GM18505 (cell line): Measurements from ENCODE around the gene SCCPDH.
A peak's percentile ranks its signal among the peaks of the same experiment; 100 is the strongest.
"Not testable (repeated sequence)": the region's sequence is repeated elsewhere in the genome, so short reads cannot be mapped to it uniquely, and the experiment has no call there.

Source experiments
- ATAC-seq: cut with Tn5 transposase; IDR thresholded peaks from one replicate; pipeline ENCODE4 v1.9.1; 2021; ENCODE audit not compliant: unreplicated experiment
- POLR2A ChIP-seq: IDR thresholded peaks from 4 replicates; pipeline ENCODE4 v1.6.1; 2011; ENCODE audit warnings: borderline replicate concordance; ENCODE audit not compliant: insufficient read depth, insufficient read length; ENCODE audit errors: extremely low read depth

Gene SCCPDH

DNA sequence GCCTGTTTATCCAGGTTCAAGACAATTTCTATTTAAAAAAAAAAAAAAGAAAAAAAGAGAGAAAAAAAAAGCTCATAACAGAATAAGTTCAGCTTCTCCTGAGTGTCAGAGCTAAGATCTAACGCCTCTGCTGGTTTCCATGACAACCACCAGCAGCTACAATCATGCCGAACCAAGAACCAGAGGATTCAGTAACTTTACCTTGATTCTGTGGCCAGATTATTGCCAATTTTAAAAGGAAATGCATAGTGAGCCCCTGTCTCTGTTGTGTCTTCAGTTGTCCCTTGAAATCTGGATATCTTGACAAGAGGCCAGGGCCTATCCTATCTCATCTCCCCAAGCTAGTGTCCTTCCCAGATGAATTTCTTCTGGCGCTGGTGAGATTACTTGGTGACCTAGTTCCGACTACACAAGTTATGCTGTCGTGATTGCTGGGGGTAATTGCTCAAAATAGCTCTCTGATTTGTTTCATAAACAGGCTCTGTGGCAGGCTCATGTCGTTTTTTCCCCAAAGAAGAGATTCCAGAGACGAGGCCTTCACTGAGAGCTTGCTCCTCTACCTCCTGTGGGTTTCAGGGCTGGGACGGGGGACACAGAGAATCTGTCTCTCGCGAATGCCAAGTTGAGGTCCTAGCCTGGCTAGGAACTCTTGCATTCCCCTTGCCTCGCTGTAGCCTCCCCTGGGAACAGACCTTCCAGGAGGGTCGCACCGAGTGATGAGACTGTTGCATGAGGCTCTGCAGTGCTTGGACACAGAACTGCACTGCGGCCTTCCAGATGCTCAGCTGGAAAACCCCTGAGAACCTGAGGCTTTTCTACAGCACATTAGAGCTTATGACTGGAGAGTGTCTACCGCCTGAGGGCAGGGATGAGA is 32.4 kb upstream of the SCCPDH start:
- ATAC-seq, result no peak
- no peak for TF ChIP-seq POLR2A

DNA sequence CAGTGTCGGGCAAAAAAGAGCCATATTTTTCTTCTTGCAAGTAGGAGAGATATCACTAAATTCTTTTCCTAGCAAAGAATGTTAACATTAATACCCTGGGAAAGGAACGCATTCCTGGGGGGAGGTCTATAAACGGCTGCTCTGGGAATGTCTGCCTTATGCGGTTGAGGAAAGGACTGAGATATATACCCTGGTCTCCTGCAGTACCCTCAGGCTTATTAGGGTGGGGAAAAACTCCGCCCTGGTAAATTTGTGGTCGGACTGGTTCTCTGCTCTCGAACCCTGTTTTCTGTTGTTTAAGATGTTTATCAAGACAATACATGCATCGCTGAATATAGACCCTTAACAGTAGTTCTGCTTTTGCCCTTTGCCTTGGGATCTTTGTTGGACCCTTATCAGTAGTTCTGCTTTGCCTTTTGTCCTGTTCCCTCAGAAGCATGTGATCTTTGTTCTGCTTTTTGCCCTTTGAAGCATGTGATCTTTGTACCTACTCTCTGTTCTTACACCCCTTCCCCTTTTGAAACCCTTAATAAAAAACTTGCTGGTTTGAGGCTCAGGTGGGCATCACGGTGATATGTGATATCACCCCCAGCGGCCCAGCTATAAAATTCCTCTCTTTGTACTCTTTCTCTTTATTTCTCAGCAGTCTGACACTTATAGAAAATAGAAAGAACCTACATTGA is 29.9 kb upstream of the SCCPDH start:
- not testable (repeated sequence) for ATAC-seq

DNA sequence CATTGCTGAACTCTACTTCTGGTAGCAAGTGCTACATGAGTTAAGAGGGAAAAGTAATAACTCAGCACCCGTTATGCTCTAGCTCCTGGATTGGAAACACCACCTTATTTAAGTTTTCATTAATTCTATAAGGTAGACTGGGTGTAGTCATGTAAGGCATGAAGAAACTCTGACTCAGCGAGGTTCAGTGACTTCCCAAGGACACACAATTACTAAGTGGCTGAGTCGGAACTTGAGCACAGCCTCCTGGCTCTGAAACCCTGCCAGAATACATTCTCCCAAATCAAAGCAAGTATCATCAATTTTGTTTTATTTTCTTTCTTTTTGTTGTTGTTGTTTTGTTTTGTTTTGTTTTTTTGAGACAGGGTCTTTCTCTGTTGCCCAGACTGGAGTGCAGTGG is 29.1 kb upstream of the SCCPDH start:
- ATAC-seq, result no peak
- no peak for TF ChIP-seq POLR2A

DNA sequence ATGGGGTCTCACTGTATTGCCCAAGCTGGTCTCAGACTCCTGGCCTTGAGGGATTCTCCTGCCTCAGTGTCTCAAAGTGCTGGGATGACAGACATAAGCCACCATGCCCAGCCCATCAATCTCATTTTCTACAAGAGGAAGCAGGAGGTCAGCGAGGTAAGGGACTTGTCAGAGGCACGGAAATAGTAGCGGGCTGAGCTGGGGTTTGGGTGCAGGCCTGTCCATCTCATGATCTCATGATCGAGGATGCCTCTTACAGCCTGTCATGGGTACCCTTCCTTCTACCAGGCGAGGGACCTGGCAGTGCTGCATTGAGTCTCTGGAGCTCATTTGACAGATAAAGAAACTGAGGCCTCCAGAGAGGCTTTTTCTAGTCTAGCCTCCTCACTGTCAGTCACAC is 28.5 kb upstream of the SCCPDH start:
- no peak for TF ChIP-seq POLR2A
- ATAC-seq, result no peak

DNA sequence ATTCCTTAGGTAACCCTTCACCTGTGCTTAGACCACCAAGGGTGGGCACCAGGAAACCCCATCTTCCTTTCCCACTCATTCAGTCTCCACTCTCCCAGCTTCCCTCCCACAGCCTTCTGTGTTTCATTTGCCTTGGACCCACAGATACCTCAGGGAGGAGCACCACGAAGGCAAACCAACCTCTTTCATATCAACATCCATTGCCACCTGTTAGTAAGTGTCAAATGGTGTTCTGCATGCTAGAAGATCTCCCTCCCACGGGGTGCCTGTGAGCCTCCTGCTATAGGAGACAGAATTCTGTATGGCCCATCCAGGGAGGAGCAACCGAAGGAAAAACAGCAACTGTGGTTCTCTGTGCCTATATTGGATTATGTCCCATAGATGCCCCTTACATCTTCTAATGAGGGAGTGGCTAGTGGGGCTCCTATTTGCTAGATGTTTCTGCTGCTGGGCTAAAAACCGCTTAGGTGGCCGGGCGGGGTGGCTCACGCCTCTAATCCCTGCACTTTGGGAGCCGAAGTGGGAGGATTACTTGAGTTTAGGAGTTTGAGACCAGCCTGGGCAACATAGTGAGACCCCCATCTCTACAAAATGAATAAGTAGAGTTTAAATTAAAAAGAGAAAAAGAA is 25.6 kb upstream of the SCCPDH start:
- no peak for TF ChIP-seq POLR2A
- ATAC-seq, result no peak

DNA sequence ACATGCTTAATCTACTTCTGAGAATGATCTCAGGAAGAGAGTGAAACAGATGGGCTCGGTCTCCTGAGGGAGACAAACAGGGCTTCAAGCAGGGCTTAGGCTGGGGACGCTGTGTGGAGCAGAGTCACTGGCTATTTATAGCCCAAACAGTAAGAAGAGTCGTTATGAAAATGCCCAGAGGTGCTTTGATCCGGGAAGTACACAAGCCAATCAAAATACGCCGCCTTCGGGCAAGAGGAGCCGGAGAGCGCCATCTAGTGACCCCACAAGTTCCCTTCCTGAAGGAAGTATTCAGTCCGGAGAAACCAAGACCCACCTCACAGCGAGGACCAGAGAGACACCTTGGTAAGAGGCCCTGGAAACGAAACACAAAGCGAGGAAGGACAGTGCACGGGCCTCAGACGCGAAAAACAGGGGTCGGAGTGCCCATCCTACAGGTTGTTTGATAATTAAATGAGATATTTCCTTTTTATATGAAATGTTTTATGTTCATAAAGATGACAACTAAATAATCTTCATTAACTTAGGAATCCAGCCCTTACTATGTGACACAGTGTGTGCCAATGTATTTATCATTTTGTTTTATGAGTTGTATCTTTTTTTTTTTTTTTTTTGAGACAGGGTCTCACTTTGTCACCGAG is 25.0 kb upstream of the SCCPDH start:
- peak; percentile 93 for ATAC-seq
- no peak for TF ChIP-seq POLR2A

DNA sequence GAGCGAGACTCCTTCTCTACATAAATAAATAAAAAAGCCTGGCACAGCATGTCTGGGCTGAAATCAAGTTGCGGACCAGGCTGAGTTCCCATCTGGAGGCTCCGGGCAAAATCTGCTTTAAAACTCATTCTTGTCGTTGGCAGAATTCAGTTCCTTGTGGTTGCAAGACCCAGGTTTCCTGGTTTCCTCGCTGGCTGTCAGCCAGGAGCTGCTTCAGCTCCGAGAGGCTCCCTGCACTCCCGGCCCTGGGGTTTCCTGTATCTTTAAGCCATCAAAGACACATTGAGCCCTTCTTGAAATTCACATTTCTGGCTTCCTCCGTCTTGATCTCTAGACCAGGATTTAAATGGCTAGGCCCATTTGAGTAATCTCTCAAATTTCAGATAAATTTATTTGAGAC is 20.6 kb upstream of the SCCPDH start:
- no peak for TF ChIP-seq POLR2A
- ATAC-seq, result no peak

DNA sequence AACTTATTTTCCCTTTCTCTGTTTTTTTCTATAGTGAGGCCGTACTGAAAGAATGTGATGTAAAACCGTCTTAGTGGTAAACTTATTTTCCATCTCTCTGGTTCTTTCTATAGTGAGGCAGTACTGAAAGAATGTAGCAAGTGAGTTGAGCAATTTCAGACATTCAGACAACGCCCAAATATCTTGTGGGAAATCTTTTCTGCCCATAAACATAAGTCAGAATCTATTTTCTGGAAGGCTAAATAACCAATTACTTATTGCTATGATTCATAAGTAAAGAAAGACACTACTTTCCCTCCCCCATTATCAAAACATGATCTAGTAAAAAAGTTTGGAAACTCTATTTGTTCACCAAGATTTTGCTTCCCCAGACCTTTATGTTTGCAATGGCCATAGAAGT is 18.8 kb upstream of the SCCPDH start:
- ATAC-seq, result no peak
- TF ChIP-seq POLR2A, result no peak

DNA sequence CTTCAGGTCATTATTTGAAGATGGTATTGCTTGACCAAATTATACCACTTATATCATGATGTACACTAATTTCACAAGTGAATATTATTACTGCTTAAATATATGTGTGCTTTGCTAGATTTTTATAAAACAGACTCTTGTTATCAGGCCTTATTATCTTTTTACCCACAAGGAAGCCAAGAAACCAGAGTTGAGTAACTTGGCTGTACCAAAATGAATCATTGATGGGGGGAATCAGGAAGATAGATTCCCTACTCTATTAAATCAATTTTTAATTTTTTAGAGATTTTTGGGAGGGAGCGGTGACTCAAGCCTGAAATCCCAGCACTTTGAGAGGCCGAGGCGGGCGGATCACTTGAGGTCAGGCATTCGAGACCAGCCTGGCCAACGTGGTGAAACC is 16.0 kb upstream of the SCCPDH start:
- no peak for ATAC-seq
- TF ChIP-seq POLR2A, result no peak

DNA sequence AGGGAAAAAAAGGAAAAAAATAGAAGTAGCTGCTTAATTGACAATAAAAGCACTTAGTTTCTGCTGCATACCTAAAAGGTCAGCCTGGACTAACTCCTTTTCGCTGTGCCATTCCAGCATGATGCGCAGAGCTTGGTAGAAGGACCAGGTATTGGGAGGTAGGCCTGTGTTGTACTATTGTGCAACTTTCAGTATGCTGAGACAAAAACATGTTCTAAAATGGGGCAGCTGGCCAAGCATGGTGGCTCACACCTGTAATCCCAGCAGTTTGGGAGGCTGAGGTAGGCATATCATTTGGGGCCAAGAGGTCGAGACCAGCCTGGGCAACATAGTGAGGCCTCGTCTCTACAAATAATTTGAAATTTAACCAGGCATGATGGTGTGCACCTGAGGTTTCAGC is 15.0 kb upstream of the SCCPDH start:
- no peak for ATAC-seq
- no peak for TF ChIP-seq POLR2A

DNA sequence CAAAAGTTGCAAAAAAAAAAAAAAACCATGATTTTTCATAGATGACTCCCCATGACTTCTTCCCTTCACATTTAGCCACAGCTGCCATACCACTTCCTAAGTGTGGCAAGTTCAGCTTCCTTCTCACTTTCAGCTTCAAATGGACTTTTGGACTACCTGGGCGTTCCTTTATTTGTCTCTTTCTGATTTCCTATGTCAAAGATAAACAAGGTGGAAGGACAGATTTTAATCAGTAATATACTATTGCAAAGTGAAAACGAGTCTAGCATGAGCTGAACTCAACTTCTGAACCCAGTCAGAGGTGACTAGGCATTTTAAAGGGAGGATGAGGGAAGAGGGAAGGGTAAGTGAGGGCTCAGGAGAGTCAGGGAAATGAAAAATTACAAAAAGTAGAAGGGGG is 14.4 kb upstream of the SCCPDH start:
- no peak for TF ChIP-seq POLR2A

DNA sequence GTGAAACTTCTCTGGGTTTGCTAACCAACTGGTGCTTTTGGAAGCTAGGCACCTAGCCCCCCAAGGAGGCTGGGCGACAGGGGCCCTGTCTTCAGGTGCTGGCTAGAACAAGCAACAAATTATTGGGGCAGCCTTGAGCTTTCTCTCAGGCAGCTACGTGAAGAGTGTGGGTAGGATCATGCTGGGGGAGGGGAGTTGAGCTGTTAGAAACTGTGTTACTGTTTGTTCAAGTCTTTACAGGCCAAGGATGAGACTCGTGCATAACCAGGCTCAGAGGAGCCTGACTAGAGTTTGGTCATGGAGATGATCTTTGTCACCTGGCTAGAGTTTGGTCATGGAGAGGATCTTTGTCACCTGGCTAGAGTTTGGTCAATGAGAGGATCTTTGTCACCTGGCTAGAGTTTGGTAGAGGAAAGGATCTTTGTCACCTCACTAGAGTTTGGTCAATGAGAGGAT is 12.6 kb upstream of the SCCPDH start:
- no peak for ATAC-seq

More for the DNA sequence above, 14.4 kb upstream of the SCCPDH start:
- ATAC-seq, result no peak

DNA sequence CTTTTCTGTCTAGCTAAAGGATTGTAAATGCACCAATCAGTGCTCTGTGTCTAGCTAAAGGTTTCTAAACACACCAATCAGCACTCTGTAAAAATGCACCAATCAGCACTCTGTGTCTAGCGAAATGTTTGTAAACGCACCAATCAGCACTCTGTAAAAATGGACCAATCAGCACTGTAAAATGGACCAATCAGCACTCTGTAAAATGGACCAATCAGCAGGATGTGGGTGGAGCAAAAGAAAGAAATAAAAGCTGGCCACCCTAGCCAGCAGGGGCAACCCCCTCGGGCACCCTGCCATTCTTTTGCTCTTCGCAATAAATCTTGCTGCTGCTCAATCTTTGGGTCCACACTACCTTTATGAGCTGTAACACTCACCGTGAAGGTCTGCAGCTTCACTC is 11.8 kb upstream of the SCCPDH start:
- not testable (repeated sequence) for ATAC-seq

More for the DNA sequence above, 12.6 kb upstream of the SCCPDH start:
- no peak for TF ChIP-seq POLR2A

DNA sequence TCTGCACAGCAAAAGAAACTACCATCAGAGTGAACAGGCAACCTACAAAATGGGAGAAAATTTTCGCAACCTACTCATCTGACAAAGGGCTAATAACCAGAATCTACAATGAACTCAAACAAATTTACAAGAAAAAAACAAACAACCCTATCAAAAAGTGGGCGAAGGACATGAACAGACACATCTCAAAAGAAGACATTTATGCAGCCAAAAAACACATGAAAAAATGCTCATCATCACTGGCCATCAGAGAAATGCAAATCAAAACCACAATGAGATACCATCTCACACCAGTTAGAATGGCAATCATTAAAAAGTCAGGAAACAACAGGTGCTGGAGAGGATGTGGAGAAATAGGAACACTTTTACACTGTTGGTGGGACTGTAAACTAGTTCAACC is 4.8 kb upstream of the SCCPDH start:
- not testable (repeated sequence) for ATAC-seq

DNA sequence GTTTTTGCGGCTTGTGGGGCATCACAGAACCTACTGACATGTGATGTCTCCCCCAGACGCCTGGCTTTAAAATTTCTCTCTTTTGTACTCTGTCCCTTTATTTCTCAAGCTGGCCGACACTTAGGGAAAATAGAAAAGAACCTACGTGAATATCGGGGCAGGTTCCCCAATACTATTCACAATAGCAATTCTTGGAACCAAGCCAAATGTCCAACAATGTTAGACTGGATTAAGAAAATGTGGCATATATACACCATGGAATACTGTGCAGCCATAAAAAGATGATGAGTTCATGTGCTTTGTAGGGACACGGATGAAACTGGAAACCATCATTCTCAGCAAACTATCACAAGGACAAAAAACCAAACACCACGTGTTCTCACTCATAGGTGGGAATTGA is 3.4 kb upstream of the SCCPDH start:
- not testable (repeated sequence) for ATAC-seq
